DMS79 (cell line): ENCODE data around the gene TBC1D26.
"Not testable (repeated sequence)": the region's sequence is repeated elsewhere in the genome, so short reads cannot be mapped to it uniquely, and the experiment has no call there.

Source experiments
- DNase-seq: peaks from one replicate; lab custom pipeline; 2025; lab: John Stamatoyannopoulos, UW

The TBC1D26 gene

DNA sequence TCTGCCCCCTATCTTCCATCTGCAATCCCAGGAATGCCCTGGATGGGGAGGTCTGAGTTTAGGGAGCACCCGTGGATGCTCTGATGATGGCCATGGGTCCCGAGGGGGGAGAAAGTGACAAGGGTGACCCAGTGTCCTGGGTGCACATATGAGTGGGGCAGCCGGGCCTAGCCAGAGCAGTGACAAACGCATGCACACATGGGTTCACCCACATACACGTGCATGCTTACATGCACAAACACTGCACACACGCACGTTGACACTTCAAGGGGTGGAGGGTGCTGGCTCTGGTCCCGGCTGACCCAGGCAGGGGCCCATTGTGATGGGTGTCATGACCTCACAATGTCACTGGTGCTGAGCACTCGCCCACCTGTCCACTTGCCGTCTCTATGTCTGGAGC, at the start of gene TBC1D26:
Gene TBC1D26, plus strand, starts transcription at position 384 of the 400 bp plus-strand sequence. CDS start 3,066 bp downstream, outside the sequence.
- not testable (repeated sequence) for DNase-seq

DNA sequence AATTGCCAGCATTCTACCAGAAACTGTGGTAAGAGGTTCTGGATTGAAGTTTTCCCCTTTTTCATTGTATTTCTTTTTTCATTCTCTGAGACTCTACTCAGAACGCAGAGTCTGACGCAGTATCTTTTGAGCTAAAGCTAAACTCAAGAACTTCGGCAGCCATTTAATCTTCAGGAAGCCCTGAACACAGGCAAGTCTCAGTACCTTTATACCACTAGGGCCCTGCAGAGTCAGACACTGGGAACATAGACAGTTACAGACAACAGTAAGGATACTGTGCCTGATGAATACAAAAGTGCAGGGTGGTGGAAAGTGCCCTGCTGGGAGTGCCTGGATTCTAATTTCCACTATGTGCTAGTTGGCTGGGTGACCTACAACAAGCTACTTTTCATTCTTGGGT, 48.9 kb upstream of the TBC1D26 start:
- not testable (repeated sequence) for DNase-seq

DNA sequence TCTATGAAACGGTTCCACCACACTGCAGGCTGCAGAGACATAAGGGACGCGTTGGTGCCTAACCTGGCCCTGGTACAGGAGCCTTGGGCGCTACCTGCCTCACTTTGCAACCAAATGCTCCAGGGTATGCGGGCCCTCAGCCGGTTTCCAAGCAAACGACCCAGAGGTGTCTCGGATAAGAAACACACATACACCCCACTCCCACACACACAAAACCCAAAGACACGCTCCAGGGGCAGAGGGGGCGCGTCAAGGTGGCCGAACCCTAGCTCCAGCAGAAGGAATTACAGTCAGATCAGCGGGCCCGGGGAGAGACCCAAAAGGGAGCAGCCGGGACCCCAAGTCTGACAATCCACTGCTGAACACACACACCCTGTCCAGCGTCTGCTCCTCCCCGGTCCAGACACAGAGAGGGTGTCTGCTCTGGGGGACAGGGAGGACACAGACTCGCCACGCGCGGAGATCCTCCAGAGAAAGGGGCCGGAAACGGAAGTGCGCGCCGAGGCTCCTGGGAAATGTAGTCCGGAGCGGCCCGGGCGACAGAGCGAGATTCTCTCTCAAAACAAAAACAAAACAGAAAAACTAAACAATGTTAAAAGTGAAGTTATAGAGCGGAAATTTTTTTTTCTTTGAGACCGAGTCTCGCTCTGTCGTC, 48.1 kb upstream of the TBC1D26 start, which contains the start of gene TRIM16:
Gene TRIM16, minus strand, starts transcription at position 488 of the 655 bp plus-strand sequence. CDS start 32,702 bp downstream, outside the sequence.
- not testable (repeated sequence) for DNase-seq

DNA sequence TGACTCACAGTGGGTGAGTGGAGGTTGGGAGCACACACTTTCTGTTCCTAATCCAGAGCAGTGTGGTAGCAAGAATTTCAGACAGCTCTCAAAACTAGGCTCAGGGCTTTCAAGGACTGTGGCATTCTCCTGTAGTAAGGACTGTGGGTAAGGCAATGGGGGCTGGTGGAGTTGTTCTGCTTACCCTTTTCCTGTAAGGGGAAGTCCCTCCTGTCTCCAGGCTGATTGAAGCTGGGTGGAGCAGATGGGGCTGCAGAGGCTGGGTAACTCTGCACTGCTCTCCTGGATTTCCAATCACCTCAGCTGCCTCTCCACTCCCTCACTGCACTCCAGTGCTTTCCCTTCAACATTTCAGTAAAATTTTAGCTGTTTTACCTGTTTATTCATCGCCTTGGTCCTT, 44.6 kb upstream of the TBC1D26 start:
- DNase-seq, result not testable (repeated sequence)

DNA sequence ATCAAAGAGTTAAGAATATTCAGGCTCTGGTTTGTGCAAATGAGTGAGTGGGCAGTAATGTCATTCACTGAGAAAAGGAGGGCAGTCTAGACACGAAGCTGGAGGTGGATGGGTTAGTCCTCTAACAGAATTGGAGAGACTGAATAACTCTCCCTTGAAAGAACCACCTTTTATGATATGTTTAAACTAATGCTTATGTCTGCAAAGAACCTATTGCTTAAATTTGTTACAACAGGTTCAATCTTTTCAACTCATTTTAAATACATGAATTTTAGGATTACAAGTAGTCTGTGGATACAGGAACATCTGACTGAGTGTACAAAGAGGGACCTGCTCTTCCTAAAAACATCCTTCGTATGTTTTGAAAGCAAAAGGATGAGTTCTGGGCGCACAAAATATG, 33.1 kb upstream of the TBC1D26 start:
- not testable (repeated sequence) for DNase-seq

DNA sequence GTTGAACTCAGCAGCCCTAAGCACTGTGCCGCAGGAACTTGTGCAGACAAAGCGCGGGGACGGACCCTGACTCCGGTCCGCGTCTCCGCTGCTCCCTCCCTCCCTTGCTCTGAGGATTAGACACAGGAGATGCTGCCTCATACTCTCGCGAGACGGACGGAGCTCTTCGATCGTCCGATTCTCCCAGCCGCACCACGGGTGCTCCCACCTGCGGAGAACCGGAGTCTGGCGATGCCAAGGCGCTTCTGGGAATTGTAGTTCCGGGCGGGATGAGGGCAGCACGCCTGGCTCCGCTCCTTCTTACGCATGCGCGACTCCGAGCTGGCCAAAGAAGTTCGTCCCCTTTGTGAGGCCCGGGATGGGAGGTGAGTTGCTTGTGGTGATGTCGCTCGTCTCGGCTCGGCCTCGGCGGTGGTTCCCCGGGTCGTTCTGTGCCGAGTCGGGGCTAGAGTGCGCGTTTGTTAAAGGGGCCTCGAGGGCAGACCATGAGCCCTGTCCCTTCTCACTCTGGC, 32.6 kb upstream of the TBC1D26 start, which contains the start of gene ZNF286A:
Gene ZNF286A, plus strand, starts transcription at position 340 of the 512 bp plus-strand sequence. CDS start 578 bp downstream, outside the sequence.
- peak; percentile 95 for DNase-seq

DNA sequence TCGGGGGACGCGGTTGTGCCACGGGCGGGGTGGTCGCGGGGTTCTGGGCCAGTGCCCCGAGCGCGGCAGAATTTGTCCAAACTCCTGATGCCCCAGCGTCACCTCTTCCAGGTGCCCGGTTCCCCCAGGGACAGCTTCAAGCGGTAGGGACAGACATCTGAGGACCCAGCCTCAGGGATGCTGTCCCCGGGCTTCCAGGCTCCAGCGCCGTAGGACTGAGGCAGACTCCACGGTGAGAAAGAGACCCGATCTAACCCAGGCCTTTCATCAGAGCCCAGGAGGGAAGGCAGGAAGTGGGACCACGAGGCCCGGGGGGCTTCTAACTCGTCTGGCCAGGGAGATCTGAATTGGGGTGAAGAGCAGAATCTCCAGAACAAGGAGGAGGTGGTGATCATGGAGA, 32.1 kb upstream of the TBC1D26 start:
- not testable (repeated sequence) for DNase-seq

DNA sequence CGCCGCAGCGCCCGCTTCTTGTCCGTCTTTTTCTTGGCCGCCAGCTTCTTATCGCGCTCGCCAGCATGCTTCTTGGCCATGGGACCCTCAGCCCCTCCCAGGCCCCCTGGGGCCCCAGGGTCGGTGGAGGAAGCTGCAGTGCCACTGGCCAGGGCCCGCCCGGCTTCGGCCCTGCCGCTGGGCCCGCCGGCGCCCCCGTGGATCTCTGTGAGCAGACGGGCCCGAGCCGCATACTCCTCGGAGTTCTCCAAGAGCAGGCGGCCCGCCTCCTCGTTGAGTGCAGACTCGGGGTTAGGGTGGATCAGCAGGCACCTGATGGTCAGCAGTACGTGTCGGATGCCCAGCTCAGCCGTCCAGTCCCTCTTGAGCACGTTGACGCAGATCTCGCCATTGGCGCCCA, 27.8 kb upstream of the TBC1D26 start:
- not testable (repeated sequence) for DNase-seq

DNA sequence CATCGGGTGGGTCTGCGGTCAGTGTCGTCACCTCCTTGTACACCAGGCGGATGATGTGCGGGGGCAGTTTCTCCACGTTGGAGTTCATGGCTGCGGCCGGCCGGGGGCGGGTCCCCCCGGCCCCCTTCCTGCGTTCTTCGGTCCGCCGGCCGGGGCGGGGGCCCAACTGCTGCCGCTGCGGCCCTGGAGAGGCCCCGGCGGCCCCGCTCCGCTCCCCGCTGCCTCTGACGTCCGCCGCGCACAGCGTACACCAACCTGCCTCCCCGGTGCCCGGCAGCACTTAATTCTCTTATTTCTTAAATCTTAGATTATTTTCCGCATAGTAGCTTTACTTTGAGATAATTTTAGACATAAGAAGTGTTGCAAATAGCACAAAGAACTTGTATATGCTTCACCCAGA, 27.3 kb upstream of the TBC1D26 start:
- not testable (repeated sequence) for DNase-seq

DNA sequence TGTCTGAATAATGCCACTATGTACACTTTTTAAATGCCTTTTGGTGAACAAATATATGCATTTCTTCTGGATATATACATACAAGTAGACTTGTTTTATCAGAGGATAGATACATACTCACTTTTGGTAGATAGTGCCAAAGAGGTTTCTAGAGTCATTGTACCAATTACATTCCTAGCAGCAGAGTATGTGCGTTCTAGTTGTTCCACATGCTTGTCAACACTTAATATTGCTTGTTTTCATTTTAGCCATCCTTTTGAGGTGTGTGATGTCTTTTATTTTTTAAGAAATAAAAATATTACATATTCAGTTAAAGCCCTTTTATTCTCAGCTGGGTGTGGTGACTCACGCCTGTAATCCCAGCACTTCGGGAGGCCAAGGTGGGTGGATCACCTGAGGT, 23.2 kb upstream of the TBC1D26 start:
- DNase-seq, result not testable (repeated sequence)

DNA sequence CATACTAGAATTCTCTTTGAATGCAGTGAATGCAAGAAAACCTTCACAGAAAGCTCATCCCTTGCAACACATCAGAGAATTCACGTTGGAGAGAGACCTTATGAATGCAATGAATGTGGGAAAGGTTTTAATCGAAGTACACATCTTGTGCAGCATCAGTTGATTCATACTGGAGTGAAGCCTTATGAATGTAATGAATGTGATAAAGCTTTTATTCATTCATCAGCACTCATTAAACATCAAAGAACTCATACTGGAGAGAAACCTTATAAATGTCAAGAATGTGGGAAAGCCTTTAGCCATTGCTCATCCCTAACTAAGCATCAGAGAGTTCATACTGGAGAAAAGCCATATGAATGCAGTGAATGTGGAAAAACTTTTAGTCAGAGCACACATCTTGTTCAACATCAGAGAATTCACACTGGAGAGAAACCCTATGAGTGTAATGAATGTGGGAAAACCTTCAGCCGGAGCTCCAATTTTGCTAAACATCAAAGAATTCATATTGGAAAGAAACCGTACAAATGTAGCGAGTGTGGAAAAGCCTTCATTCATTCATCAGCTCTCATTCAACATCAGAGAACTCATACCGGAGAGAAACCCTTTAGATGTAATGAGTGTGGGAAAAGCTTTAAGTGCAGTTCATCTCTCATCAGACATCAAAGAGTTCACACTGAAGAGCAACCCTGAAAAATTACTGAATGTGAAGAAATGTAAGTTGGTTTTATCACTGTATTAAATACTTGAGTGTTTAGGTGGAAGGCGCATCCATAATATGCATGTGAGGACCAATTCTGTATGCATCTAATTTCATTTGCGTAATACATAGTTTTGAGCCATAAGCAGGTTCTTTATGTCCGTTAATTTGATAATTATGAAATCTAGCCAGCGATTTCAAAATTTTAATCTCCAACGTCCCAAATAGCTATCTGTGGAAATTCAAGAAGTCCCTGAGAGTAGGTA, 15.2 kb upstream of the TBC1D26 start:
- DNase-seq, result not testable (repeated sequence)

DNA sequence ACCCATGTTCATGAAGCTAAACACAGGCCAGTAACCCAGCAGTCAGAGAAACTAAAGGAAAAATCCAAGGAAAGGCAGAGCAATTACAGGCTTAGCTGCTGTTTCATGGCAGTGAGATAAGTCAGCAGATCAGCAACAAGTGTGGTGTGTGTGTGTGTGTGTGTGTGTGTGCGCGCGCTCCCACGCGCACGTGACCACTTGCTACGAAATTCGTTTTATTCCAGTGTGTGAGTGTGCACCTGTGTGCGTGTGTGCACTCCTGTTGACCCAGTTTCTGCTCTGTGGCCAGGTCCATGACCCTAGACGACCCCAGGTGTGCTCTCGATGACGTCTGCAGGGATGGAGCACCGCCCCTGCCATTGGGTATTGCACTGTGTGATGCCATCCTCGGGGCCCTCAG, 1.5 kb upstream of the TBC1D26 start:
- not testable (repeated sequence) for DNase-seq

DNA sequence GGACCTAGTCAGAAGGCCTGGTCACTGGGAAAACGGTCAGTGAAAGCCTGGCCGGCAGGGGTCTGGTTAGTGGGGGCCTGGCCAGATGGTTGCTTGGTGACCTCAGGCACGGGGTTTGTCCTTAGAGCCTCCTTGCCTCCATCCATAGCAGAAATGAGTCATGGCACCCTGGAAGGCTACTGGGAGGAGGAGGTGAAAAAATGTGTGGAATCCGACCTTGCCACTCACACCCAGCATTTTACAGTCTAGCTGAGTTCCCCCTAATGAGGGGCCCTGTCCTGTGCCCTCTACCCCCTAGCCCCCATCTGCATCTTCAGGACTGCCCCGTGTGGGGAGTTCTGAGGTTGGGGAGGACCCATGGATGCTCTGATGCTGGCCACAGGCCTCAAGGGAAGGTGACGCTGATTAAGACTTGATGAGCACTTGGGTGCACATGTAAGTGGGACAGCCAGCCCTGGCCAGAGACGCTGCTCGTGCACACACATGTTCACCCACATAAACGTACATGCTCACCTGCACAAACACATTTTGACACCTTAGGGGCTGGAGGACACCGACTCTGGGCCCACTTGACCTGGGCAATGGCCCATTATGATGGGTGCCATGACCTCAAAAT, 1.2 kb downstream of the TBC1D26 start:
- not testable (repeated sequence) for DNase-seq

DNA sequence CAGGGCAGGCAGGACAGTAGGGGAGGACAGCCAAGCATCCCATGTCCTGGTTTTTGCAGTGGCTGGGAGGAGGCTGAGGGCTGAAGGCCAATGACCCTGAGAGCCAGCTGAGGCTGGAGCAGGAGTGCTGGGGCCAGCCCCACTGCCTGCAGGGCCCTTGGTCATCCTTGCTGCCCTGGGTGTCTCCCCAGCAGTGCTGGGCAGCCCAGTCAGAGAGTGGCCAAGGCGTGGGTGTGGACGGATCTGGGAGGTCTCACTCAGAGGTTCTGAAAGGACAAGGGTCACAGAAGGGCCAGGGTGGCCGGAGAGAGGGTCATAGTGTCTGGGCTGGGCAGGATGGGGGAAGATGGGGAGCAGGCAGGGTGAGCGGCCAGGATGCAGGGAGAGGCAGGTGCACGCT, 4.5 kb downstream of the TBC1D26 start:
- not testable (repeated sequence) for DNase-seq

DNA sequence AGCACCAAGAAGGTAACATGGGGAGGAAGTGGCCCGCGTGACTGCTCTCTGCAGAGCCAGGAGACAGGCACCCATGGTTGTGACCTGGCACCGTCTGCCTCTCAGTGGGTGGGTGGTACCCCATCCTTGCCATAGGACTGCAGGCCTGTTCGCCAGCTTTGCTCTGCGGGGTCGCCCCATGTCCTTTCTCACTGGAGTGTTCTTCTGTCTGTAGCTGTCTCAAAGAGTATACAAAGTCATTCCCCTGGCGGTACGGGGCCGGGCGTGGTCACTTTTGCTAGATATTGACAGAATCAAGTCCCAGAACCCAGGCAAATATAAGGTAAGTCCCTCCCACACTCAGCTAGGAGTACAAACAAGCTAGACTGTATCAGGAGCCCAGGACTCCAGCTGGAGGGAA, 6.0 kb downstream of the TBC1D26 start:
- no peak for DNase-seq

DNA sequence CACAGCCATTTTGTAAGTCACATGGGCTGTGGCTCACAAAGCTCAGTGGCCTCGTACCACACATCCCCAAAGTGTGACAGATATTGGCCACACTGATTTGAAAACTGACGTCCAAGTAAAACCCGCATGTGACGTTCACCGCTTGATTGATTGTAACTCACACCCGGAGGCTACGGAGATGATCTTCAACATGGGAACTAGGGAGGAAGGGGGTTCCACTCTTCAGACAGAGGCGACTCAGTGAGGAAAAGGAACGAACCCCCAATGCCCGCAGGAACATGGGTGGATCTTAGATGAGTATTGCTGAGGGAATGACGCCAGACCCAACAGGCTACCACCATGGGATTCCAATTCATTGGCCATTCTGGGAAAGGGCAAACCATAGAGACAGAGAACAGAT, 7.2 kb downstream of the TBC1D26 start:
- not testable (repeated sequence) for DNase-seq

DNA sequence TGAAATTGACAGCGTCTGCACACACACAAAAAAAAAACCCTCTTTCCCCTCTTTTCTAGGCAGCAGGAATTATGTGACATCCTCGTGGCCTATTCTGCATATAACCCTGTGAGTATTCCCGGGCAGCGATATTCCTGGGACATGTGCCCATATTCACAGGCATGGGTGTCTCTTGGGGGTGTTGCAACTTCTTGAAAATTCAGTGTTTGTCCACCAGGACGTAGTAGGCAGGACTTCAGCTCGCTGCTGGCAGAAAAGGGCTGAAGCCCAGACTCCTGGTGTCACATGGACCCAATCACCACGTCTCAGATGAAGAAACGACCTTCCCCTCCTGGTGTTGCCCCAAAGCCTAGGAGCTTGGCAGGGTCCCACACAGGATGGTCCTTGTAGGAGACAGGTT, 8.0 kb downstream of the TBC1D26 start:
- not testable (repeated sequence) for DNase-seq

DNA sequence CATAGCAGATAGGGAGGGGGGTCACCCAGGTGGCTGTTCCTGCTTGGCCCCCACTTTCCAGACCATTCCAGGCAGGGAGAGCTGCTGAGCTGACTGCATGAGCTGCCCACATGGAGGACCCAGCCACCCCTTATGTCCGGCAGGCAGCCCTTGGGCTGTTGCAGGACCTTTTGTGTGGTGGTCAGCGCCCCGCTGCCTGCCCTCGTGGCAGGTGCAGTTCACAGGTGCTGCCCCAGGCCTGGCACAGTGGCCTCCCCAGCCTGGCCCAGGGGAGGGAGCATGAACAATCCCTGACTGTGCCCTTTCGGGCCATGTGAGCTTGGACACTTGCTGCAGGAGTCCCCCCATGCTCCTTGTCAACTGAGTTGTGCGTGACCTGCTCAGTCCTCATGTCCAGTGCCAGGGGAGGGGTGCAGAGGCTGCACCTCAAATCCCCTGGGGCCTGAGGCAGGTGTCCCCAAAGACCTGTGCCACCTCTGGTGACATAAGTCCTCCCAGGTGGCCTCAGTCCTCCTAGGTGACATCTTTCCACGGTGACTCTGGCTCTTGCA, 8.6 kb downstream of the TBC1D26 start:
- no peak for DNase-seq

DNA sequence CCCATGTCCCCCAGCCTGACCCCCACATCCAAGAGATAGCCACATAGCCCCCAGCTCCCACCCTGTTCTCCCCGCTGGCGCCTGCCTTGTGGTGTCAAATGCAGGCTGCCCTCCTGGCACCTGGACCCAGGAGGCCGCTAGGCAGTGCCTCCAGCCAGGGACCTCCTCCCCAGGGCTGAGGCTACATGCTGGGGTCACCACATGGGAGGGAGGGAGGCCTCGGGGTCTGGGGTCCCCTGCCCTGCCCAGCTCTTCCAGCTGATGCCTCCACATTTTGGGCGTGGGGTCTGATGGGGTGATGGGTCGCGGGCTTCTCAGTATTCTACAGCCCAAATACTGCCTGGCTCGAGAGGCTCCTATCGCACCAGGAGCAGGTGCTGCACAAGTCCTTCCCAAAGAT, 9.5 kb downstream of the TBC1D26 start:
- DNase-seq, result no peak

DNA sequence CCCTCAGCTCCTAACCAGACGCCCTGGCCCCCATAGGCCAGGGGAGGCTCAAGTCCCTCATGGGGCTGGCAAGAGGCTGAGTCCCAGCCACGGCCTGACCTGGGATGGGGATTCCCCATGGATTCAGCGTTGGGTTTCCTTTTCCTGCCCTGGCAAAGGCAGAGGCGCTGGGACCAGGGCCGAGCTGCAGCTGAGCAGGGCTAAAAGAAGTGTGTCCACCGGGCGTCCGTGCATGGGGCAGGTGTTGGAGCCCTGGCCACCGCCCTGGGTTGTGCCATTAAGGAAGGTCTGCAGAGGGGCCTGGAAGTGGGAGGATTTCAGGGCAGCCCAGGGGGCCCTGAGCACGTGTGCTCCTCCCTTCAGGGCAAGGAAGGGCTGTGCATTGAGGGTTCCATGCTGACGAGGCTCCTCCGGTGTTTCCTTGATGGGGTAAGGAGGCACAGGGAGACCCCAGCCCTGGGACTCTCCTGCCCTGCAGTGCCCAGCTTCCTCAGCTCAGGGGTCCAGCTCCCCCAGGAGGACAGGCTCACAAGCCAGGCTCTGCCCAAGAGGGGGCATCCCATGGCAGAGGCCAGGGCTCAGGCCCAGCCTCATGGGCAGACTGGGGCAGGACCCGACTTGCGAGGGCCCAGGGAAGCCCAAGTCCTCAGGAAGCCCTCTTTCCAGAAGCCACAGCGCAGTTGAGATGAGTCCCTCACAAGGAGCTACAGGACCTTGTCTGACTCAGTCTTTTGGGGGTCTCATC, 10.1 kb downstream of the TBC1D26 start:
- DNase-seq, result no peak

DNA sequence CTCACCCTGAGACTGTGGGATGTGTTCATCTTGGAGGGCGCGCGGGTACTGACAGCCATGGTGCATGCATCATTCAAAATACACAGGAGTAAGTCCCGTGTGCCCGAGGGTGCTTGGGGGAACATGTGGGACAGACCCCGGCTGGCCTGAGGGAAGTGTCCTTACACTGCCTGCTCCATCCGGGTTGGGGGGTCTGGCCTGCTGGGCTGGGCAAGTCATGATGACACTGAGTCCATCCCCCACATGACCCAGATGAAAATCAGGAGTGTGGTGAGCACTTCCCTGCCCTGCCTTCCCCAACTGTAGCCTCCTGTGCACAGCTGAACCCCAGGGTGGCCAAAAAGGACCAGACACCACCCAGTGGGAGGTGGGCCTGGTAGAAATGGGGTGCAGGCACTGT, 10.8 kb downstream of the TBC1D26 start:
- DNase-seq, result no peak
